Measurements from ENCODE around the gene DDX42.

DNA sequence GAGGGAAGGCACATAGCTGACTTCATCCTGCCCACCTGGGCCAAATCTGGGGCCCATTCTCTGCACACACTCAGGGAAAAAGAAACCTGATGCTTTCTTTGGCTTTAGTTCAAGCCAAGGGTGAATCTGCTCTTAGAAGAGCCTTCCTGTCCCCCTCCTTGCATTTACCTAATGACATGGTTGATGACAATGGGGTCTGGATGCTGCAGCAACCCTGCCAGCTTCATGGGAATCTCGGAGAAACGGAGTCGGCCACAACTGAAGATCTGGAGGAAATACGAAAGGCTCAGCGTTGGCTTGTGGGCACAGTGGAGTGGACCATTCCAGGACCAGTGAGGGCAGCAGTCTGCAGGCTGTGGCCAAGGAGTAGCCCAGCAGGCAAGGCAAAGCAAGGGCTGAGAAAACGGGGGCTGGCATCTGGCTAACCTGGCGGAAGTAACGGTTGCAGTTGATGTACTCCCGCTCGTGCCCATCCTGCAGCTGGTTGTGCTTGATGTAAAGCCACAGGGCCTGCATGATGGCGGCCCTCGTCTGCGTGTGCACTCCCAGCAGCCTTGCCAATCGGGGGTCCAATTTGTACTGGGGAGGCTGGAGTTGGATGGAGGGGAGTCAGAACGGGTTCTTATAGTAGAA, 59.9 kb downstream of the DDX42 start:
- TF ChIP-seq, protein P1, sequence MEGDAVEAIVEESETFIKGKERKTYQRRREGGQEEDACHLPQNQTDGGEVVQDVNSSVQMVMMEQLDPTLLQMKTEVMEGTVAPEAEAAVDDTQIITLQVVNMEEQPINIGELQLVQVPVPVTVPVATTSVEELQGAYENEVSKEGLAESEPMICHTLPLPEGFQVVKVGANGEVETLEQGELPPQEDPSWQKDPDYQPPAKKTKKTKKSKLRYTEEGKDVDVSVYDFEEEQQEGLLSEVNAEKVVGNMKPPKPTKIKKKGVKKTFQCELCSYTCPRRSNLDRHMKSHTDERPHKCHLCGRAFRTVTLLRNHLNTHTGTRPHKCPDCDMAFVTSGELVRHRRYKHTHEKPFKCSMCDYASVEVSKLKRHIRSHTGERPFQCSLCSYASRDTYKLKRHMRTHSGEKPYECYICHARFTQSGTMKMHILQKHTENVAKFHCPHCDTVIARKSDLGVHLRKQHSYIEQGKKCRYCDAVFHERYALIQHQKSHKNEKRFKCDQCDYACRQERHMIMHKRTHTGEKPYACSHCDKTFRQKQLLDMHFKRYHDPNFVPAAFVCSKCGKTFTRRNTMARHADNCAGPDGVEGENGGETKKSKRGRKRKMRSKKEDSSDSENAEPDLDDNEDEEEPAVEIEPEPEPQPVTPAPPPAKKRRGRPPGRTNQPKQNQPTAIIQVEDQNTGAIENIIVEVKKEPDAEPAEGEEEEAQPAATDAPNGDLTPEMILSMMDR (IDR thresholded peaks at IDR 0.05): no peak
- TF ChIP-seq POLR2A (IDR thresholded peaks at IDR 0.05): no peak

Data from prostate gland (tissue), 2 donors.